NK-92 treated with Interleukin-12 subunit alpha and Interleukin-12 subunit beta, amount 100 ng/mL, for 24 hours (cell line): ENCODE results near the gene MDM2.
A peak's percentile ranks its signal among the peaks of the same experiment; 100 is the strongest.
"Not testable (repeated sequence)": the region's sequence is repeated elsewhere in the genome, so short reads cannot be mapped to it uniquely, and the experiment has no call there.

Experiments
- DNase-seq: peaks from one replicate; lab custom pipeline; 2025; lab: John Stamatoyannopoulos, UW

The MDM2 gene

GRCh38 chr12:68805592-68806120 is 2.3 kb upstream of the MDM2 start:
- DNase-seq, result no peak

GRCh38 chr12:68806488-68807237 is 1.3 kb upstream of the MDM2 start:
- DNase-seq, result no peak

- not testable (repeated sequence) for DNase-seq
These were observed 752 bp upstream of the MDM2 start for GRCh38 chr12:68807274-68807575.

GRCh38 chr12:68808388-68809189 is 612 bp downstream of the MDM2 start:
- peak; percentile 78 for DNase-seq

- DNase-seq, result no peak
These were observed 1.4 kb downstream of the MDM2 start for GRCh38 chr12:68809190-68810026.

GRCh38 chr12:68810027-68810389 is 2.0 kb downstream of the MDM2 start:
- not testable (repeated sequence) for DNase-seq

GRCh38 chr12:68811573-68811972 is 3.6 kb downstream of the MDM2 start:
- not testable (repeated sequence) for DNase-seq

- DNase-seq, result no peak
These were observed 4.7 kb downstream of the MDM2 start for GRCh38 chr12:68812553-68813241.

- DNase-seq, result no peak
These were observed 5.2 kb downstream of the MDM2 start for GRCh38 chr12:68813242-68813593.

GRCh38 chr12:68814490-68815231 is 6.7 kb downstream of the MDM2 start:
- no peak for DNase-seq

GRCh38 chr12:68815232-68815927 is 7.4 kb downstream of the MDM2 start:
- DNase-seq, result no peak

GRCh38 chr12:68815928-68816800 is 8.2 kb downstream of the MDM2 start:
- DNase-seq, result no peak

- not testable (repeated sequence) for DNase-seq
These were observed 11.5 kb downstream of the MDM2 start for GRCh38 chr12:68819481-68819880.

GRCh38 chr12:68821357-68822188 is 13.6 kb downstream of the MDM2 start:
- DNase-seq, result no peak

- no peak for DNase-seq
These were observed 15.7 kb downstream of the MDM2 start for GRCh38 chr12:68823696-68824095.

GRCh38 chr12:68824131-68824530 is 16.2 kb downstream of the MDM2 start:
- DNase-seq, result no peak

- DNase-seq, result no peak
These were observed 16.7 kb downstream of the MDM2 start for GRCh38 chr12:68824597-68825250.

- DNase-seq, result no peak
These were observed 17.7 kb downstream of the MDM2 start for GRCh38 chr12:68825569-68826217.
